GM21423 (cell line): ENCODE measurements around the gene TRIM37.
"Not testable (repeated sequence)": the region's sequence is repeated elsewhere in the genome, so short reads cannot be mapped to it uniquely, and the experiment has no call there.

Experiments
- ATAC-seq: cut with Tn5 transposase; IDR thresholded peaks from one replicate; pipeline ENCODE4 v1.9.1; 2021; ENCODE audit warnings: mild to moderate bottlenecking, moderate library complexity; ENCODE audit not compliant: unreplicated experiment

TRIM37 gene

GRCh38 chr17:59106463-59107305, at the start of gene TRIM37:
Gene TRIM37 (minus strand): TSS chr17:59106880. CDS start chr17:59106461, 419 bp downstream.
- peak; percentile 96 for ATAC-seq

DNA sequence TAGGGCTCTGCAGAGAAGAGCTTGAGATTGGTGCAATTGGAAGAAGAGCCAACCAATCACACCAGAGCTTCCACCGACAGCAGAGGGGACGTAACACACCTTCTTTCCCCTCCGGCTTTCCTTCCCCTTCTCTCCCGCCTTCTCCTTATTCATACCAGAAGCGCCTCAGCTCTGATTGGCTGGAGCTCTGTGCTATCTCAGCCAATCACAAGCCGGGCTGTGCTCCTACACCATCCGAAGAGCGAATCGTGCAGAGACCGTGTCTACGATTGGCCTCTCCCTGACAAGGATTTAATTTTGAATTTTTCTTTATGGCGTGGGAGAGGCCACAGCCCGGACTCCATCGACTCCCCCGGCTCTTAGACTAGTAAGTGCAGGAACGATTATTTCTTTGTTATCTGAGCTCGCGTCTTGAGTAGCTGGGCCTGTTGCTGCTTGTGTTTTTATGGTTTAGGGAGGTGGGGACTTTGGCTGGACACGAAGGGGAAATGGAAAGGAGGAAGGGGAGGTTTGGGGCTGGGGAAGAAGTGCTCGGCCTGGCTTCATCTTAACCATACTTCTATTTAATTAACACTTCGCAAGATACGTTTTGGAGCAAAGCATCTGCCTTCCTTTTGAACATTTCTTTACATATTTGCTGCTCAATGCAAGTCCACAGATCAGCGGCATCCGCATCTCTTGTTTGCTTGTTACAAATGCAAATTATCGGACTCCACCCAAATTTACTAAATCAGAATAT, 48.9 kb upstream of the TRIM37 start, which contains the start of gene PRR11:
Gene PRR11, plus strand, starts transcription at position 308 of the 739 bp plus-strand sequence. CDS start 14,007 bp downstream, outside the sequence.
- peak; percentile 84 for ATAC-seq

- peak; percentile 76 for ATAC-seq
Observed at GRCh38 chr17:59154721-59155438, 48.2 kb upstream of the TRIM37 start, which contains the start of gene SKA2. Gene SKA2 (minus strand): TSS chr17:59155186. CDS start chr17:59155163, 23 bp downstream.

GRCh38 chr17:59154292-59154720, 47.6 kb upstream of the TRIM37 start:
- ATAC-seq: no peak

DNA sequence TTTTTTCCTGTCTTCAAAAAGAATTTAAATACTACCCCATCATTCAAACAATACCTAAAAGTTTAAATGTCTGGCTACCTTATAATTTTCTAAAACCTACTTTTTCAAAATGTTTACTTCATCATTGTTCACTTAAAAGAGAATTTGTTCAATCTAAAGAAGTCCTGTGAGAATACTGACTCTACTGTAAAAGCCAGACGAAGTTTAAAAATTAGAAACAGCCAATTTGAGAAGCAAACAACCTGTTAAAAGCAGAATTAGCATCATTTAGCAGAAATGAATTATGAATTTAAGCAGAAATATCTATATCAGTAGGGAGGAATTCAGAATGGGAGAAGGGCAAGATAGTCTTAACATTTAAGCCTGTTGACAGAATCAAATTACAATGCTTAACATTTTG, 46.2 kb upstream of the TRIM37 start:
- no peak for ATAC-seq

- no peak for ATAC-seq
Observed at GRCh38 chr17:59151591-59151990, 44.9 kb upstream of the TRIM37 start.

DNA sequence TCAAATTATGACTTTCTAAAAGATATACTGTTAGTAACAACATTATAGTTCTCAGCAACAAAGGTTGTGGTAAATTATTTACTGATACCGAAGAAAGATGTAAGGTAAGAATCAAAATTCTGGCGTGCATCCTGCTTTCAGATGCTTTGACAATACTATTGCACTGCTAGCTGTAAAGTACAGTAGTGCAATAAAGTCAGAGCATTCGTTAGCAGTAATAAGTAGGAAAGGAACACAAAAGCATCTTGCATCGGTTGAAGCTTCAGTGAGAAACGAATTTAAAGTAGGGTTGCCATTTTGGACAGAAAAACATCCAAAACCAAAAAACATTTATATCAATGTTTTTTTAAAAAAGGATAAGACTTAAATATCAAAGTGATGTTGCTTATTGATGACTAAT, 44.3 kb upstream of the TRIM37 start:
- ATAC-seq: no peak

GRCh38 chr17:59149841-59150511, 43.3 kb upstream of the TRIM37 start:
- no peak for ATAC-seq

DNA sequence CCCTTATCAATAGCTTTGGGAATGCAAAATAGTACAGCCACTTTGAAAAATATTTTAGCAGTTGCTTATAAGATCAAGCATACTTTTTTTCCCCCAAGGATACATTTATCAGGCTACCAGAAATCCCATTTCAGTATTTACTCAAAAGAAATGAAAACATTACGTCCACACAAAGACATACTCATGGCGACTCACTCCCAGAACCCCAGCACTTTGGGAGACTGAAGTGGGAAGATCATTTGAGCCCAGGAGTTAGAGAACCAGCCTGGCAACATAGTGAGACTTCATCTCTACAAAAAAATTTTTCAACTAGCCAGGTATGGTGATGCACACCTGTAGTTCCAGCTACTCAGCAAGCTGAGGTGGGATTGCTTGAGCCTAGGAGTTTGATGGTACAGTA, 42.4 kb upstream of the TRIM37 start:
- no peak for ATAC-seq

GRCh38 chr17:59145571-59146096, 39.0 kb upstream of the TRIM37 start:
- no peak for ATAC-seq

GRCh38 chr17:59141860-59142259, 35.2 kb upstream of the TRIM37 start:
- ATAC-seq: no peak

DNA sequence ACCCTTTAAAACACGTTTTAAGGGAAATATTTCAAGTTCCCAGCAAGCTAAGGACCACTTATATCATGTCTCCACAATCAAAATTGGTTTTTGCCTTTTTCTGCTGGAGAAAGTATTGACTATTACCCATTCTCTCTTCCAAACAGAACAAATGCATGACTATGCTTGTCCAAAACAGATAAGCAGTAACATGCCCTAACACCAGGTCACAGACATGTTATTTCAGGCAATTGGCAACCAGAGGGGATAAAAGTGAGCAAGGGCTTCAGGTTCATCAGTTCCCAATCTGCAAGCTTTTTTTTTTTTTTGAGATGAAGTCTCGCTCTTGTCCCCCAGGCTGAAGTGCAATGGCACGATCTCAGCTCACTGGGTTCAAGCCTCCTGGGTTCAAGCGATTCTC, 33.3 kb upstream of the TRIM37 start:
- ATAC-seq: no peak

- not testable (repeated sequence) for ATAC-seq
Observed at GRCh38 chr17:59138339-59138738, 31.7 kb upstream of the TRIM37 start.

- no peak for ATAC-seq
Observed at GRCh38 chr17:59131131-59131530, 24.5 kb upstream of the TRIM37 start.

- ATAC-seq: no peak
Observed at GRCh38 chr17:59129814-59130213, 23.1 kb upstream of the TRIM37 start.

DNA sequence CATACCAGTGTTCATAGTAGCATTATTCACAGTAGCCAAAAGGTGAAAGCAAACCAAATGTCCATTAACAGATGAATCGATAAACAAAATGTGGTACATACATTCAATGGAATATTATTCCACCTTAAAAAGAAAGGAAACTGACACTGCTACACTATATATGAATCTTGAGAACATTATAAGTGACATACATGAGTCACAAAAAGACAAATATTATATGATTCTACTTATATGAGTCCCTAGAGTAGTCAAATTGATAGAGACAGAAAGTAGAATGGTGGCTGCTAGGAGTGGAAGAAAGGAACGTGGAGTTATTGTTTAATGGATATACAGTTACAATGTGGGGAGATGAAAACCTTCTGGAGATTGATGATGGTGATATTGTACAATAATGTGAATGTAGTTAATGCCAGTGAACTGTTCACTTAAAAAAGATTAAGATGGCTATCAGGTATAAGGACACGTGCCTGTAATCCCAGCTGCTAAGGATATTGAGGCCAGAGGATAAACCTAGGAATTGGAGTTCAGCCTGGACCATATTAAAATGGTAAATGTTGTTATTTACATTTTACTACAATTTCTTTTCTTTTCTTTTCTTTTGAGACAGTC, 20.2 kb upstream of the TRIM37 start:
- ATAC-seq: no peak

DNA sequence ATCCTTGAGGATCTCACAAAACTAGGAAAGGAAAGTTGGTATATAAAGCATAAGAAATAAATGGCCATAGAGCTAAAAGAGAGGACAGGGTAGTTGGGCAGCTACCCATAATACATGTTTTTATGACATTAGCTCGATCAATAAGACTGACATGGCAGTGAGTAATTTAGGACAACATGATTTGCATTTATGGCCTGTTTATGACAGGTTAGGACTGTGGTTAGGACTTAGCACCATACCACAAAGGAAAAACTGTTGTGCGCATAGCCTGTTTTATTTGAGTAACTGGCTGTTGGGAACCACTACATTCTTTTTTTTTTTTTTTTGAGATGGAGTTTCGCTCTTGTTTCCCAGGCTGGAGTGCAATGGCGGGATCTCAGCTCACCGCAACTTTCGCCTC, 18.0 kb upstream of the TRIM37 start:
- no peak for ATAC-seq

- ATAC-seq: no peak
Observed at GRCh38 chr17:59121901-59122480, 15.3 kb upstream of the TRIM37 start.

GRCh38 chr17:59115474-59115873, 8.8 kb upstream of the TRIM37 start:
- no peak for ATAC-seq

DNA sequence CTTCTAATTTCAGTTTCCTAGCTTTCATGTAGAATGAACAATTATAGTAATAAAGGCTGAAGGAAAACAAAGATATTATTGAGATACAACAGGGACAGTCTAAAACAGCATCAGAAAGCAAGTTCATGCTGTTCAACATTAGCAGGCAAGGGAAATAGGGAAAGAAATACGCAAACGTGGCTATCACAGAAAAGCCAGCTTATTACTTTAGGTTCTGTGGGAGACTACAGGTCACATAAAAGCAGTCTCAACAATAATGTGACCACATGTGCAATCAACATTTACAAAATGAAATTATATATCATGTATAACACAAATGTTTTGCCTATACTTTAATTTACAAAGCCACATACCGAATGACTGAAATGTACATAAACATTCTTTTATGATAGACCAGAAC, 4.9 kb upstream of the TRIM37 start:
- ATAC-seq: no peak
